DOHH2 (cell line): ENCODE results near the gene FATE1.

Experiments
- H3F3A ChIP-seq: fragments of 200-600 bp; sonication (generic), shearing (Covaris generic); 2 replicates; pipeline ENCODE4 v1.6.0; 2016; ENCODE audit warnings: antibody characterized with exemption, mild to moderate bottlenecking; ENCODE audit not compliant: control insufficient read depth, insufficient read depth
- H3K27ac ChIP-seq: fragments of 200-600 bp; sonication (generic); 2 replicates; pipeline ENCODE4 v1.5.1; 2014; ENCODE audit warnings: low read depth, mild to moderate bottlenecking, low read length, moderate library complexity
- H3K27me3 ChIP-seq: fragments of 200-600 bp; sonication (generic); 2 replicates; pipeline ENCODE4 v1.6.1; 2014; ENCODE audit warnings: mild to moderate bottlenecking, low read length, mixed read lengths; ENCODE audit not compliant: control insufficient read depth
- H3K36me3 ChIP-seq: fragments of 200-600 bp; sonication (generic); 2 replicates; pipeline ENCODE4 v1.6.1; 2014; ENCODE audit warnings: mild to moderate bottlenecking, low read length, moderate library complexity, mixed read lengths; ENCODE audit not compliant: control insufficient read depth
- H3K4me1 ChIP-seq: fragments of 200-600 bp; sonication (generic); 2 replicates; pipeline ENCODE4 v1.6.1; 2014; ENCODE audit warnings: mild to moderate bottlenecking, low read length, mixed read lengths; ENCODE audit not compliant: control insufficient read depth
- H3K4me2 ChIP-seq: fragments of 200-600 bp; sonication (generic); 2 replicates; pipeline ENCODE4 v1.6.0; 2014; ENCODE audit warnings: mild to moderate bottlenecking, low read length, moderate library complexity
- H3K4me3 ChIP-seq: fragments of 200-600 bp; sonication (generic); 2 replicates; pipeline ENCODE4 v1.5.1; 2014; ENCODE audit warnings: mild to moderate bottlenecking, low read length, mixed read lengths
- H3K79me2 ChIP-seq: fragments of 200-600 bp; sonication (generic); 2 replicates; pipeline ENCODE4 v1.6.1; 2014; ENCODE audit warnings: mild to moderate bottlenecking, low read length, mixed read lengths; ENCODE audit not compliant: control insufficient read depth
- H3K9me2 ChIP-seq: fragments of 200-600 bp; sonication (generic); replicated peaks from 2 replicates; pipeline ENCODE4 v1.6.1; 2014; ENCODE audit warnings: mild to moderate bottlenecking, low read length, mixed read lengths; ENCODE audit not compliant: control insufficient read depth
- H3K9me3 ChIP-seq: fragments of 200-600 bp; sonication (generic); 2 replicates; pipeline ENCODE4 v1.6.1; 2014; ENCODE audit warnings: antibody characterized with exemption, low read length, mixed read lengths; ENCODE audit not compliant: control insufficient read depth, insufficient read depth
- H4K20me1 ChIP-seq: fragments of 200-600 bp; sonication (generic); 2 replicates; pipeline ENCODE4 v1.6.0; 2014; ENCODE audit warnings: low read depth, mild to moderate bottlenecking, antibody characterized with exemption, low read length, moderate library complexity; ENCODE audit not compliant: control insufficient read depth, insufficient read depth
- EZH2phosphoT487 ChIP-seq: fragments of 200-600 bp; sonication (generic); IDR thresholded peaks from 2 replicates; pipeline ENCODE4 v1.6.1; 2017; ENCODE audit warnings: borderline replicate concordance, mild to moderate bottlenecking, antibody characterized with exemption, low read length, moderate library complexity, mixed read lengths
- TF ChIP-seq, protein P1 (sequence below): fragments of 200-600 bp; sonication (generic); IDR thresholded peaks from one replicate; pipeline ENCODE4 v1.5.1; 2014; ENCODE audit warnings: antibody characterized with exemption, mild to moderate bottlenecking, low read depth, low read length; ENCODE audit not compliant: poor library complexity, severe bottlenecking

The FATE1 gene

GRCh38 chrX:151714362-151714761 lies 1.5 kb upstream of the FATE1 start:
- Histone ChIP-seq H3K27me3 (no peaks in the 10 kb centered on the region), H3K9me2 (no peaks in the 10 kb centered on the region), H3K4me3 (no peak overlapping the region), H3K36me3 (no peaks in the 10 kb centered on the region), H3K27ac (no peak overlapping the region), H3K4me1 (no peaks in the 10 kb centered on the region), H3F3A (no peaks in the 10 kb centered on the region), H4K20me1 (no peaks in the 10 kb centered on the region), H3K79me2 (no peaks in the 10 kb centered on the region), H3K9me3 (no peaks in the 10 kb centered on the region), H3K4me2 (no peak overlapping the region)
- TF ChIP-seq, protein P1, sequence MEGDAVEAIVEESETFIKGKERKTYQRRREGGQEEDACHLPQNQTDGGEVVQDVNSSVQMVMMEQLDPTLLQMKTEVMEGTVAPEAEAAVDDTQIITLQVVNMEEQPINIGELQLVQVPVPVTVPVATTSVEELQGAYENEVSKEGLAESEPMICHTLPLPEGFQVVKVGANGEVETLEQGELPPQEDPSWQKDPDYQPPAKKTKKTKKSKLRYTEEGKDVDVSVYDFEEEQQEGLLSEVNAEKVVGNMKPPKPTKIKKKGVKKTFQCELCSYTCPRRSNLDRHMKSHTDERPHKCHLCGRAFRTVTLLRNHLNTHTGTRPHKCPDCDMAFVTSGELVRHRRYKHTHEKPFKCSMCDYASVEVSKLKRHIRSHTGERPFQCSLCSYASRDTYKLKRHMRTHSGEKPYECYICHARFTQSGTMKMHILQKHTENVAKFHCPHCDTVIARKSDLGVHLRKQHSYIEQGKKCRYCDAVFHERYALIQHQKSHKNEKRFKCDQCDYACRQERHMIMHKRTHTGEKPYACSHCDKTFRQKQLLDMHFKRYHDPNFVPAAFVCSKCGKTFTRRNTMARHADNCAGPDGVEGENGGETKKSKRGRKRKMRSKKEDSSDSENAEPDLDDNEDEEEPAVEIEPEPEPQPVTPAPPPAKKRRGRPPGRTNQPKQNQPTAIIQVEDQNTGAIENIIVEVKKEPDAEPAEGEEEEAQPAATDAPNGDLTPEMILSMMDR: no peak
- no peak for TF ChIP-seq EZH2phosphoT487

- H3K4me3 ChIP-seq: no peak overlapping the region
- TF ChIP-seq EZH2phosphoT487: no peak
- TF ChIP-seq, protein P1: no peak
- H3F3A ChIP-seq: no peaks in the 10 kb centered on the region
- no peaks in the 10 kb centered on the region for H3K36me3 ChIP-seq
- no peak overlapping the region for H3K27ac ChIP-seq
- no peaks in the 10 kb centered on the region for H3K9me3 ChIP-seq
- H4K20me1 ChIP-seq: no peaks in the 10 kb centered on the region
- H3K4me2 ChIP-seq: no peak overlapping the region
- no peaks in the 10 kb centered on the region for H3K79me2 ChIP-seq
- no peaks in the 10 kb centered on the region for H3K9me2 ChIP-seq
- no peaks in the 10 kb centered on the region for H3K4me1 ChIP-seq
- H3K27me3 ChIP-seq: no peaks in the 10 kb centered on the region
Measured at GRCh38 chrX:151722241-151722846, 6.5 kb downstream of the FATE1 start.

GRCh38 chrX:151723156-151723760 lies 7.4 kb downstream of the FATE1 start:
- Histone ChIP-seq H3K4me2 (no peak overlapping the region), H3K27ac (no peak overlapping the region), H3K9me2 (no peaks in the 10 kb centered on the region), H4K20me1 (no peaks in the 10 kb centered on the region), H3K27me3 (no peaks in the 10 kb centered on the region), H3K79me2 (no peaks in the 10 kb centered on the region), H3K4me3 (no peak overlapping the region), H3K9me3 (no peaks in the 10 kb centered on the region), H3F3A (no peaks in the 10 kb centered on the region), H3K36me3 (no peaks in the 10 kb centered on the region), H3K4me1 (no peaks in the 10 kb centered on the region)
- TF ChIP-seq, protein P1: no peak
- TF ChIP-seq EZH2phosphoT487: no peak
